ENCODE measurements around the gene SCFD2. TPM values are rescaled to one million over a fixed set of nuclear protein-coding genes. Genes with fewer than 3 reads are reported as not detected.
"Not testable (repeated sequence)": the region's sequence is repeated elsewhere in the genome, so short reads cannot be mapped to it uniquely, and the experiment has no call there.

The SCFD2 gene
- total and polyA plus RNA-seq, 2 donors (not counting 3 experiments of a cell fraction or from before 2014, with no cell fraction given): 12.3 to 22.8 TPM

DNA sequence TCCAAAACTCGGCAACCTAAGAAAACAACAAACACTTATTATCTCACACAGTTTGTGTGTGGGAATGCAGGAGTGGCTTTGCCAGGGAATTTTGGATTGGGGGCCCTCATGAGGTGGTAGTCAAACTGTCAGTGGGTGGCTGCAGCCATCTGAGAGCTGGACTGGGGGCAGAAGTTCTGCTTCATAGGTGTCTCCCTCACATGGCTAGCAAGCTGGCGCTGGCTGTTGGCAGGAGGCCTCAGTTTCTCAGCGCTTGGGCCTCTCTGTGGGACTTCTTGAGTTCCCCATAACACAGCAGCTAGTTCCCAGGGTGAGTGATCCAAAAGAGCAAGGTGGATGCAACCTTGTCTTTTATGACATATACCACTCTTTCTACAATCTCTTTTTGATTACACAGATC is 529.7 kb downstream of the SCFD2 start:
- TF ChIP-seq FOS (IDR thresholded peaks at IDR 0.05; ENCODE audit: borderline replicate concordance, insufficient read depth, low read length) (no peak), EZH2 (IDR thresholded peaks at IDR 0.05; ENCODE audit: borderline replicate concordance, low read depth, low read length, severe bottlenecking) (no peak), GATA2 (IDR thresholded peaks at IDR 0.05; ENCODE audit: insufficient read depth, insufficient read length, low read depth, low read length) (no peak), JUN (IDR thresholded peaks at IDR 0.05; ENCODE audit: borderline replicate concordance, insufficient read depth, insufficient read length, low read depth) (no peak), POLR2A (IDR thresholded peaks at IDR 0.05; ENCODE audit: low read depth, low read length) (no peak), MYC (IDR thresholded peaks at IDR 0.05; ENCODE audit: low read depth, low read length) (no peak), POLR2AphosphoS5 (IDR thresholded peaks at IDR 0.05; ENCODE audit: insufficient read depth, low read depth, low read length) (no peak)
- TF ChIP-seq, protein P1, sequence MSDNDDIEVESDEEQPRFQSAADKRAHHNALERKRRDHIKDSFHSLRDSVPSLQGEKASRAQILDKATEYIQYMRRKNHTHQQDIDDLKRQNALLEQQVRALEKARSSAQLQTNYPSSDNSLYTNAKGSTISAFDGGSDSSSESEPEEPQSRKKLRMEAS (IDR thresholded peaks at IDR 0.05; ENCODE audit: insufficient read depth, insufficient read length): no peak
- TF ChIP-seq, protein P2, sequence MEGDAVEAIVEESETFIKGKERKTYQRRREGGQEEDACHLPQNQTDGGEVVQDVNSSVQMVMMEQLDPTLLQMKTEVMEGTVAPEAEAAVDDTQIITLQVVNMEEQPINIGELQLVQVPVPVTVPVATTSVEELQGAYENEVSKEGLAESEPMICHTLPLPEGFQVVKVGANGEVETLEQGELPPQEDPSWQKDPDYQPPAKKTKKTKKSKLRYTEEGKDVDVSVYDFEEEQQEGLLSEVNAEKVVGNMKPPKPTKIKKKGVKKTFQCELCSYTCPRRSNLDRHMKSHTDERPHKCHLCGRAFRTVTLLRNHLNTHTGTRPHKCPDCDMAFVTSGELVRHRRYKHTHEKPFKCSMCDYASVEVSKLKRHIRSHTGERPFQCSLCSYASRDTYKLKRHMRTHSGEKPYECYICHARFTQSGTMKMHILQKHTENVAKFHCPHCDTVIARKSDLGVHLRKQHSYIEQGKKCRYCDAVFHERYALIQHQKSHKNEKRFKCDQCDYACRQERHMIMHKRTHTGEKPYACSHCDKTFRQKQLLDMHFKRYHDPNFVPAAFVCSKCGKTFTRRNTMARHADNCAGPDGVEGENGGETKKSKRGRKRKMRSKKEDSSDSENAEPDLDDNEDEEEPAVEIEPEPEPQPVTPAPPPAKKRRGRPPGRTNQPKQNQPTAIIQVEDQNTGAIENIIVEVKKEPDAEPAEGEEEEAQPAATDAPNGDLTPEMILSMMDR (IDR thresholded peaks at IDR 0.05; ENCODE audit: extremely low read depth in 1 of 2, insufficient read depth in 1 of 2, low read depth in 1 of 2, low read length in 2 of 2): no peak
- H3K4me1 ChIP-seq (ENCODE audit: control insufficient read depth, extremely low read depth, insufficient read depth, low read length): no peaks in the 10 kb centered on the region
- no peak overlapping the region for H3K4me3 ChIP-seq (replicated peaks in 1 of 3; ENCODE audit: insufficient read depth in 1 of 3, low read depth in 1 of 3, low read length in 3 of 3)
- FAIRE-seq (no peak), DNase-seq (ENCODE audit: low read depth, low spot score) (no peak)
- no peak overlapping the region for H3K27ac ChIP-seq (ENCODE audit: insufficient read depth, low read depth, low read length)
- no peaks in the 10 kb centered on the region for H3K36me3 ChIP-seq (ENCODE audit: control insufficient read depth in 2 of 2, extremely low read depth in 1 of 2, insufficient read depth in 2 of 2, low read length in 2 of 2)
- no peak overlapping the region for H3K9ac ChIP-seq (replicated peaks; ENCODE audit: extremely low read depth, insufficient read depth, low read length)
- ChIA-PET POLR2A (no interaction called here), CTCF (interaction anchor here (0.9 to 1.1 kb wide), 3 partner anchors 10 to 1398 kb away, joined by 3 read pairs; no protein-coding TSS in a partner anchor)
- BruUV-seq (replicated peaks): no TSS peak
- dilution Hi-C loops (cut with MboI; ENCODE audit: extremely low pct_ligation_motif_present, low sequenced_read_pairs): no loop called here
- no peaks in the 10 kb centered on the region for H3K9me1 ChIP-seq (replicated peaks; ENCODE audit: control insufficient read depth, extremely low read depth, insufficient read depth, low read length)
- H3K9me3 ChIP-seq (replicated peaks; ENCODE audit: control insufficient read depth, insufficient read depth, low read length): no peaks in the 10 kb centered on the region
- H3K27me3 ChIP-seq (ENCODE audit: control insufficient read depth in 2 of 2, insufficient read depth in 2 of 2, low read length in 2 of 2): peaks cover 2 to 8% of the 10 kb centered on the region in 2 experiments
- H3K4me2 ChIP-seq (ENCODE audit: insufficient read depth, low read length): no peak overlapping the region
- H3K79me2 ChIP-seq (ENCODE audit: control insufficient read depth, insufficient read depth, low read length): no peaks in the 10 kb centered on the region
- no peaks in the 10 kb centered on the region for H4K20me1 ChIP-seq (replicated peaks; ENCODE audit: control insufficient read depth, extremely low read depth, insufficient read depth, low read length)
- intact Hi-C loops (cut with micrococcal nuclease): no loop called here
- H2AFZ ChIP-seq (ENCODE audit: low read depth, low read length): no peak overlapping the region

DNA sequence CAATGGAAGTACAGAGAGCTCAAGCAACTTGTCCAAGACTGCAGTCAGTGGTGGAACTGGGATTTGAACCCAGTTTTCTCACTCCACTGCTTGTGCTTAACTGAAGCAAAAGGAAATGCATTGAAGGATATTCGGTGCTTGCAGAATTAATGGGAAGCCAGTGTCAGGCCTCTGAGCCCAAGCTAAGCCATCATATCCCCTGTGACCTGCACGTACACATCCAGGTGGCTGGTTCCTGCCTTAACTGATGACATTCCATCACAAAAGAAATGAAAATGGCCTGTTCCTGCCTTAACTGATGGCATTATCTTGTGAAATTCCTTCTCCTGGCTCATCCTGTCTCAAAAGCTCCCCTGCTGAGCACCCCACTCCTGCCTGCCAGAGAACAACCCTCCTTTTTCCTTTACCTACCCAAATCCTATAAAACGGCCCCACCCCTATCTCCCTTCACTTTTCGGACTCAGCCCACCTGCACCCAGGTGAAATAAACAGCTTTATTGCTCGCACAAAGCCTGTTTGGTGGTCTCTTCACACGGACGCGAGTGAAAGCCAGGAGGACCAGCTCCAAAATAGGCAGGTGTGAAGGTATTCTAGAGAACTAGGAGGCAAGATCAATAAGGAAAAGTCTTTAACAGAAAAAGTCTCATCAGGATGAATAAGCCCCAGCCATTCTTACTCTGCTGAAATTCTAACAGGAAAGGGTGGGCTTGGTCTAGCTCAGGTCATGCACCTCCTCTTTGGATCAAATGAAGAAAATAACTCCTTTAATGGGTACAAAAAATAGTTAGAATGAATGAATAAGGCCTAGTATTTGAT is 531.0 kb downstream of the SCFD2 start:
- BruUV-seq (replicated peaks); FAIRE-seq; intact Hi-C loops (cut with micrococcal nuclease); H3K27me3 ChIP-seq (ENCODE audit: control insufficient read depth in 2 of 2, insufficient read depth in 2 of 2, low read length in 2 of 2); dilution Hi-C loops (cut with MboI; ENCODE audit: extremely low pct_ligation_motif_present, low sequenced_read_pairs); H3K9me3 ChIP-seq (replicated peaks; ENCODE audit: control insufficient read depth, insufficient read depth, low read length); H3K4me3 ChIP-seq (replicated peaks in 1 of 3; ENCODE audit: insufficient read depth in 1 of 3, low read depth in 1 of 3, low read length in 3 of 3); H4K20me1 ChIP-seq (replicated peaks; ENCODE audit: control insufficient read depth, extremely low read depth, insufficient read depth, low read length); H3K4me1 ChIP-seq (ENCODE audit: control insufficient read depth, extremely low read depth, insufficient read depth, low read length); POLR2A ChIA-PET; DNase-seq (ENCODE audit: low read depth, low spot score); H3K4me2 ChIP-seq (ENCODE audit: insufficient read depth, low read length); H3K36me3 ChIP-seq (ENCODE audit: control insufficient read depth in 2 of 2, extremely low read depth in 1 of 2, insufficient read depth in 2 of 2, low read length in 2 of 2); H3K9me1 ChIP-seq (replicated peaks; ENCODE audit: control insufficient read depth, extremely low read depth, insufficient read depth, low read length); H2AFZ ChIP-seq (ENCODE audit: low read depth, low read length); H3K27ac ChIP-seq (ENCODE audit: insufficient read depth, low read depth, low read length); H3K9ac ChIP-seq (replicated peaks; ENCODE audit: extremely low read depth, insufficient read depth, low read length); H3K79me2 ChIP-seq (ENCODE audit: control insufficient read depth, insufficient read depth, low read length): not testable (repeated sequence)
- CTCF ChIA-PET: interaction anchor here (0.9 to 1.6 kb wide), 2 partner anchors 79 to 148 kb away, joined by 3 to 6 read pairs; no protein-coding TSS in a partner anchor
